Activated CD8-positive, alpha-beta memory T cell treated with anti-CD3 and anti-CD28 coated beads, Interleukin-2, amount 50 U/mL, for 24 hours (primary cell): Measurements from ENCODE around the gene CAMKMT.

ENCODE experiments used
- DNase-seq: peaks from one replicate; pipeline ENCODE4 v3.0.0-alpha.2; 2020; ENCODE audit errors: extremely low read depth

CAMKMT gene

DNA sequence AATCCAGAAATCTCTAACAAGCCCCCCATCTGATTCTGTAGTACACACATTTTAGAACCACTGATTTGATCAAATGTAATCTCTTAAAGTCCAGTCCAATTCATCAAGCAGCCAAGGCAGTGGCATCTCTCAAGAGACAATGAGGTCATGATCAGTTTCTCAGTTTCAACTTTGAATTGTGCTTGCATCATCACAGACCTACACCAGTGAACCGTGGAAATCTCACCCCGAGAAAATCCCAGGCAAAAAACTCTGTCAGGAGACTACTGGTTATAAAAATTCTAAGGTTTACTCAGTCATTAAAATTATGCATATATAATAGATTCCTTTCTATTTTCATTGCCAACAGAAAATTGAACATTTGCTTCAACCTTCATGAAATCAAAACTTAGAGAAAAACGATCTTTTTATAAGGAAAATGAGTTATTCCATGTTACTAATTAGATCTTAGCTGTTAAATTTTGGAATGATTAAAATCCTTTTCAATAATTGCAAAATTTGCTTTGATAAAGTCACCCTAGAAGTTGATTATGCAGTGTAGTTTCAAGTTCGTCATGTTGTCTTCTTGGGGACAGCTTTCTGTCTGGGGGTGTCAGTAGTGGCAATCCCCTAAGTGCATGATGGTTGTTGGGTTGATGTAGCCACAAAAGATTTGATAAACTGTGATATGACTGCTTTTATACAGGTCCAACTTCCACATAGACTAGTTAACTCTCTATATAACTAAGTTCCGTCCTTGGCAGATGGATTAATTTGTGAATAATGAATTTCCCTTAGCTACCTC is 235.0 kb downstream of the CAMKMT start:
- DNase-seq, result no peak

DNA sequence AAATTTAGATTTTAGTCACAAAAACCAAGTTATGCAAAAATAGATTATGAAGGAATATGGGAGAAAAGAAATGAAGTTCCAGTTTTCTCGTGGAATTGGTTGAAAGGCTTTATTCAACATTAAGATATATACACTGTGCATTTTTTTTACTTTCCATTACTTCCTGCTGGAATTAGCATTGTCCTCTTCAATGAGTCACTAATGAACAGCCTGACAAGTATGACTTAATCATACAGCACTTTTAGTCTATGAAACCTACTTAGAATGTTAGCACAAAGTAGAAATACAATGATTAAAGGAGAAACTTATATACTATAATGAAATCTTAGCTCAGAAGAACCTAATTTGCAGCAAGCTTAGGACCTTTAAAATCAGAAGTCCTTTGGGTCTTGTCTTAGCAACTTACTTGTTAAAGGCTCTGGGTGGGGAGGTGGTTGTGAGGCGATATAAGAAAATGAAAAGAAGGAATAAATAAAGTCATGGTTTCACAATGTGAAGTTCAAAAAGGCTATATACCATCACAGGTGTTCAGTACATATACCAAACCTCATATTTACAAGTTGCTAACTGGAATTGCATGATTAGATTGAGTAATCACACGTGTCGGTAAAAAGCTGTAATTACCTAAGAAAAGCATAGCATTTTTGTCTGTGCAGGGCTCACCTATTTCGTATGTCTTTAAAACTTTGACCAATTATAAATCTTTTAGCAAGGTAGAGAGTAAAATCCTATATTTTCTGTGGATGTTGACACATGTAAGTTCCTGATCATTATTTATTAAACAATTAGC is 236.8 kb downstream of the CAMKMT start:
- no peak for DNase-seq

DNA sequence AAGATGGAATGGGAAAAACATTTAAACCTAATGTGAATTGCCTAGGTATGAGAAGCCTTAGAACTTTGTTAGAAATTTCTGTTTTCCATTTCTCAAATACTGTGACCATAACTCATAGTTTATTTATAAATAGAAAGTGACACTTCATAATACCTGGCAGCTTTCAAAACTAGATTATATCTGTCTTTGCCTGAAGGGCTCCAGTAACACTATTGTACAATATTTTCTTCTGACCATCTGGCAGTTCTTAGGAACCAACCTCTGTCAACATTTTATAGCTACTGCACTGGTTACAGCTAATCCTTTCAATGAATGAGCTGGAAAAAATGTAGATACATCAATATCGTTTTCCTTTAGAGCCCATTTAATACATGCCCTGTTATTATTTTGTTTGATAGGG is 237.4 kb downstream of the CAMKMT start:
- DNase-seq, result no peak

DNA sequence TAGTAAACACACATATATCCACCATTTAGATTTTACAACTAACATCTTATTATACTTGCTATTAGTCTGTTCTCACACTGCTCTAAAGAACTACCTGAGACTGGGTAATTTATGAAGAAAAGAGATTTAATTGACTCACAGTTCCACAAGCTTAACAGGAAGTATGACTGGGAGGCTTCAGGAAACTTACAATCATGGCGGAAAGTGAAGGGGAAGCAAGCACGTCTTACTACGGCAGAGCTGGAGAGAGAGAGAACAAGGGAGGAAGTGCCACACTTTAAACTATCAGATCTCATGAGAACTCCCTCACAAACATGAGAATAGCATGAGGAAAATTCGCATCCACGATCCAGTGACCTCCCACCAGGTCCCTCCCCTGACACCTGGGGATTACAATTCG is 240.7 kb downstream of the CAMKMT start:
- DNase-seq, result no peak

DNA sequence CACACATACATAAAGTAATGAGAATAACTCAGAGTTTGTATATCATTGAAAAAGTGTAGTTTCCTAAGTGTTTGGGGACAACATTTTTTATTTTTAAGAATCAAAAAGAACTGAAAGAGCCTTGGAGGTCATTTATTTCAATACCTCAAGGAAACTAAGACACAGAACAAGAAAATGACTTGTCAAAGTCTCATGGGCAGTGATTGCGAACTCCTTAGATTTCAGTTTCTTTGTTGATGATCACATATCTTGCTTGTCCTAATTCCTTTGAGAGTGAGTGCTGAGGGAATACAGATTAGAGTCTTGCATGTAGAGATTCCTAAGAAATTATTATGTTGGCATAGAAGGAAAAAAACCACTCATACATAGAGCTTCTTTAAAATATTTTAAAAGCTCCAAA is 243.8 kb downstream of the CAMKMT start:
- DNase-seq, result no peak

DNA sequence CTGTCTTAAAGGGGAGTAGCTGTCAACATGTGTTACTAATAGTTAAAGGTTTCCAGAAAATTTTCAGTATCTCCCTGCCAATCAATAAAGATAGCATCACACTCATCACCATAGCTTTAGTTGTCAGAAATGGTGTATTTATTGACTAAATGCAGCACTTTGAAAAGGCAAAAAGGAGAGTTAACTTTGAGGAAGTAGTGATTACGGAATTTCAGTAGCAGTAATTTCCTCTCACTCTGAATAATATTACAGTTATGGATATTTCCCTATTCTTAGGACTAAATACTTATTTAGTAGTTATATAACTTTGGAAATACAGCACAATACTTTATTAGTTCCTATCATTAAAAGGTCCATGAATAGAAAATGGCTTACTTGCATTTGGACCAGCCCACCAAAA is 250.5 kb downstream of the CAMKMT start:
- no peak for DNase-seq

DNA sequence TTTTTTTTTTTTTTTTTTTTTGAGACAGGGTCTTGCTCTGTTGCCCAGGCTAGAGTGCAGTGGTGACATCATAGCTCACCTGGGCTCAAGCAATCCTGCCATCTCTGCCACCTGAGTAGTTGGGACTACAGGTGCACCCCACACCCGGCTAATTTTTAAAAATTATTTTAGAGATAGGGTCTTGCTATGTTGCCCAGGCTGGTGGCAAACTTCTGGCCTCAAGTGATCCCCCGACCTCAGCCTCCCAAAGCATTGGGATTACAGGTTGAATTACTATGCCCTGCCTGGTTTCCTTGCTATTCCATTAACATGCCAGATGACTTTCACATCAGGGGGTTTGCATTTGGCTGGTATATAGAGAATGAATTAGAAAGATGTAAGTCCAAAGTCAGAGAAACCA is 253.2 kb downstream of the CAMKMT start:
- no peak for DNase-seq

DNA sequence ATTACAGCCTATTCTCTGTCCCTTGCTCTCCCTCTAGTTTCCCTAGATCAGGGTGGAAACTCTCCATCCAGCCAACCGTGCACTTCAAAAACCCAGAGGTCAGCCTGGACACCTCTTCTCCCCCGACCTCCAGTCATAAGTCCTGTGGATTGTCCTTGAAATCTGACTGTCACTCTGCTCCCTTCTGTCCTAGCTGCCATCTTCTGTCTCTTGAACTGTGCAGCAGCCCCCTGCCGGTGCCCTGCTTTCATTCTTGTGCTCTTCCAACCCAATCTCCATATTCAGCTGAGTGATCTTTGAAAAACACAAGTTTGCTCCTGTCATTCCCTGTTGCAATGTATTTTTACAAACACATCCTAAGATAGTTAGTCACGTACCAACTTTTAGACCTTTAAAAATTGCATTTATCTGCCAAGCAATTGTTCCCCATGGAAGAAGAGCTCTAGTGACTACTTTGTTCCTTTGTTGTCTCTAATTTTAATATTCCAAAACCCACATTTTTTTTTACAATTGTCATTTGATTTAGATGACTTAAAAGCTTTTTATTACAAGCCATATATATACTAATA is 254.3 kb downstream of the CAMKMT start:
- DNase-seq, result no peak

DNA sequence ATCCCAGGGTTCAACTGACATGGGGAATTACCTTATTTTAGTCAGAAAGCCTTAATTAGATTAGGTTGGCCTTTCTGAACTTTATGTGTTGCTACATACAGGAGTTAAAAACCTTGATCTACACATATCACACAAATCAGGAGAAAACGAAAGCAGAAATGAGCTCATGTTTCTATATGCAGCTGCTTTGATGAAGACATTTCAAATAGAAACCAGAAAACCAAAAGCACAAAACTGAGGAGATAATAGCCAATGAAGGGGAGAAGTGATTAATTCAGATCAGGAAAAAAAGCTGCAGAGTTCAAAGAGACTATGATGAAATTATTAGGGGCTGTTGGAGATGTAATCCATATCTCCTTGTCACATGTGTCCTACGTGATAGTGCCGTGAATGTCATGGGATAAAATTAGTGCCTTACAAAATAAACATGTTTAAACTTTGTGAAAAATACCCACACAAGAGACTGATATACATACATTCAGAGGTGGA is 255.0 kb downstream of the CAMKMT start:
- DNase-seq, result no peak

DNA sequence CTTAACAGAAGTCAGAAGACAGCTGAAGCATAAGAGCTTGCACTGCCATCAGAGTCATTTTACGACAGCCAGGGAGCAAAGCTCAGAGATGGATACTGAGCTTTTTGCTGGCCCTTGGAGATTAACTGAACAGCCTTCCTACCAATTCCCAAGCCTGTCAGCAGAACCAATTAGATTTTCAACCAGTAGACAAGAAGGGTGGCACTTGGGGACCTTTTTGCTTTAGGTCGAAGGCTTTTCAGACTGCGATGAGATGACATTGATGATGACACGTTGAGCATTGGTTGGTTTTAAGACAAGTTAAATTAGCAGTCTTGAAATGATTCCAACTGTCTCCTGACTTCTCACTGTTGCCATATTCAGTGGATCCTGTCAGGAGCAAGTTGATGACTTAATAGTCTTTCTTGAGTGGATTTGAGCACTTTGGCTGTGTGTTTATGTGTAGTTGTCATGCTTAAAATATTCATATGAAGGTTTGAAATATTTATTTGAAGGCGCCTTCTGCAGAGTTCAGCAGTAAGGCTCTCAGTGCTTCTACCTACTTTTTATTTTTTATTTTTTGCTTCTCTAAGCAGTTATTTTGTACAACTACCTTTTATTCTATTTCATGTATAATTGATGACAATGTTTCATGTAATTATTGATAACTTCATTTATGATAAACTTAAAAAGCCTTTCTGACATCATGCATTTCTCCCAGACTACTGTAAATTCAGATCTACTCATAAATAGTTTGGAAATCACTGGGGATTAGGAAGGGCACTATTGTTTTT is 256.7 kb downstream of the CAMKMT start:
- DNase-seq, result no peak

DNA sequence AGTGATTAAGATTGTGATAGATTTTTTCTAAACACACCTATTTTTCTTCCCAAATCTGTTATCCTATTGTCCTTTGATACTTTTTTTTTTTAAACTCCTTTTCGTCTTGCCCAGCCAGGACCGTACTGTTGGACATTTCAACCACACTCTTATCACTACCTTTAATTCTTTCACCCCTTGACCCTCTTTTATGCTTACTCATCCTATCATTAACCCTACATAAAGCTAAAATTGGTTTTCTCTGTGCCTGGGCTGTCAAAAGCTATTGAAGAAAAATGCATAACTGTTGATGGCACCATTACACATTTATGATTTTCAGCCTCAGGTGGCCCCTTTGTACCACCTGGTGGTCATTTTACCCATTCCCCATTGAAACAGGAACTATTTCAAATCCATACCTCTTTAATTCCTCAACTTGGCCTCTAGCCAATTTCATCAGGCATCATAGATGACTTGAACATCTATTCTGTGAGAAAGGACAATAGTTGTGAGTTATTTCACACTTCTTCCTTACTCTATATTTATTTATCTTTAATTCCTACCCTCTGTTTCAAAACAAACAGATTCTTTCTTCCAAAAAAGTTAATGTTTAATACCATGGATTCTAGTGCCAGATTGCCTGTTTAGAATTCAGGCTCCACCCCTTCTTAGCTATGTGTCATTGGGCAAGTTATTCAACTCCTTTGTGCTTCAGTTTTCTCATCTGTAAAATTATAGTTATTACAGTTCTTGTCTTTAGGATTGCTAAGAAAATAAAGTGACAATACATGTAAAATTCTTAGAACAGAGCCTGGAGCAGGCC is 258.6 kb downstream of the CAMKMT start:
- DNase-seq, result no peak

DNA sequence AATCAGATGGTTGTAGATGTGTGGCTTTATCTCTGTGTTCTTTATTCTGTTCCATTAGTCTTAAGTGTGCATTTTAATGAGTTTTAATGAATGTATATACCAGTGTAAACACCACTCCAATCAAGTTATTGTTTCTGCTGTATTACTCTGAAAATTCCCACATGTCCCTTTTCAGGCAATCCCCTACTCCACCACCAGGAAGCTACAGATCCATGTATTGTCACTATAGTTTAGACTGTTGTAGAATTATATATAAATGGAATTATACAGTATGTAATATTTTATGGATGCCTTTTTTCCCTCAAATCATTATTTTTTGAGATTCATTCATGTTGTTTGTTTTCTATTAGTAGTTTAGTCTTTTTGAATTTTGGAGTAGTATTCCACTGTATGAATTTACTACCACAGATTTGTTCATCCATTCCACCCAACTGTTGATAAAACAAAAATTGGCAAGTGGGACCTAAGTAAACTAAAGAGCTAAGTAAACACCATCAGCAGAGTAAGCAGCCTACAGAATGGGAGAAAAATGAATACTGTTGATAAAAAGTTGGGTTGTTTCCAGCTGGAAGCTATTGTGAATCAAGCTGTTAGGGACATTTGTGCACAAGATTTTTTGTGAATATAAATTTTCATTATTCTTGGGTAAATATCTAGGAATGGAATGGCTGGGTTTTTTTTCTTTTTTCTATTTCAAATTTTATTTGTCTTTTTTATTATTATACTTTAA is 262.0 kb downstream of the CAMKMT start:
- DNase-seq, result no peak

DNA sequence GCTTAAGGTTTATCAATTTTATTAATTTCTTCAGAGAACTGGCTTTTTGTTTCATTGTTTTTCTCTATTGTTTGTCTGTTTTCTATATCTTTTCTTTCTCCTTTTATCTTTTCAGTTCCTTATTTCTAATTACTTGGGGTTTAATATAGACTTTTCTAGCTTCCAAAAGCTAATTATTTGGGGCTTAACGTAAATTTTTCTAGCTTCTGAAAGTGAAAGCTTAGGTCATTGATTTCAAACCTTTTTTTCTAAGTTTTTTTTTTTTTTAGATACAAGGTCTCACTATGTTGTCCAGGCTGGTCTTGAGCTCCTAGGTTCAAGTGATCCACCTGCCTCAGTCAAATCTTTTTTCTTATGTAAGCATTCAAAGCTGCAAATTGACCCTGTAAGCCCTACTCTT is 266.6 kb downstream of the CAMKMT start:
- no peak for DNase-seq

DNA sequence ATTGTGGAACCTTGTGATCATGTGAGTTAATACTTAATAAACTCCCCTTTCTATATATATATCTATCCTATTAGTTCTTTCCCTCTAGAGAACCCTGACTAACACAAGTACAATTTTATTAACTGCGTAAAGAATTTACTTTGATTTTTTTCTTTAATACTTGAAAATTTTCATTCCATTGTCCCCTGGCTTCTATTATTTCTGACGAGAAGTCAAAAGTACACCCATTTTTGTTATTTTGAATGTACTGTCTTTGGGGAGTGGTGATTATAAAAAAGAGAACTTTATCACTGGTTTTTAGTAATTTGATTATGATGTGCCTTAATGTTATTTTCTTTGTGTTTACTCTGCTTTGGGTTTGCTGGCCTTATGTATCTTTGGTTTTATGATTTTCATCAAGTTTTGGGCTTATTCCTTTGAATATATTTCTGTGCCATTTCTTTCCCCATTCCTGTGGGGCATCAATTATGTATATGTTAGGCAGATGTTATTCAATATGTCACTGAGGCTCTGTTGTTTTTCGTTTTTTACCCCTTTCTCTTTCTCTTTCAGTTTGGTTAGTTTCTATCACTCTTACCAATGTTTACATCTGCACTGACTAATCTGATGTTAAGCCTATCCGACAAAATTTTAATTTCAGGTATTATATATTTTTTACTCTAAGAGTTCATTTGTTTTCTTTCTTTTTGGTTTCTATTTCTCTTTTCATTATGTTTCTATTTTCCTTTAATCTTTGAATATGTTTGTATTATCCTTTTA is 271.4 kb downstream of the CAMKMT start:
- no peak for DNase-seq

DNA sequence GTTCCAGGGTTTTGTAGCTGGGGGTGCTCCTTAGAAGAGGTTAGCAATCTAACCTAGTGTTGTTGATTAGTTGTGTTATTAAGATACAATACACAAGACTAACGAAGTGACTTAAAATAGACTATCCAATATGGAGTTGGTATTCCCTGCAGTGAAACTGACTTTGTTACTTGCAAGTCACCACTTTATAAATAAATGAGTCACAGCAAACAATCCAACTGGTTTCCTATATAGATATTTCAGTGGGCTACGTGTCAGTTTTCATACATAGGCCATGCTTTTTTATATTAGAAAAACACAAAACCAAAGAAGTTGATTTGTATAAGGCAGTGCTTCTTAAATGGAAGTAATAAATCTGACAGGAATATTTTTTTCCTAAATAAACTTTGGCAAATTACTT is 274.0 kb downstream of the CAMKMT start:
- no peak for DNase-seq

DNA sequence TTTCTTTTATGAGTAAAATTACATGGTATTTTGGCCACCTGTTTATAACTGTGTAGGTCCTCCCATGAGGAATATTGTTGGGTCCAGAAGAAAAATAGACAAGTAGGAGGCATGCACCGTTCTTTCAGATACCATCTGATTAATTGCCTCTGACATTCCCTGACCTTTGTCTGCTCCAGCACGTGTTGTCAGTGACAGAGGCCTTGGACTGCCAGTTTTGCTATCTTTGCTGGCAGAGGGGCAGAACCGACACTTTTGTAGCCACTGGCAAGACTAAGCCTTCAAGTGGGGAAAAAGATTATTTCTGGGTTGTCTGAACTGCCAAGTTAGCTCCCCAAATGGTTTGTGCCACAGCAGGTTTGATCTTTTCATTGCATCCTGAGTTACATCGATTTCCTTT is 276.9 kb downstream of the CAMKMT start:
- no peak for DNase-seq

DNA sequence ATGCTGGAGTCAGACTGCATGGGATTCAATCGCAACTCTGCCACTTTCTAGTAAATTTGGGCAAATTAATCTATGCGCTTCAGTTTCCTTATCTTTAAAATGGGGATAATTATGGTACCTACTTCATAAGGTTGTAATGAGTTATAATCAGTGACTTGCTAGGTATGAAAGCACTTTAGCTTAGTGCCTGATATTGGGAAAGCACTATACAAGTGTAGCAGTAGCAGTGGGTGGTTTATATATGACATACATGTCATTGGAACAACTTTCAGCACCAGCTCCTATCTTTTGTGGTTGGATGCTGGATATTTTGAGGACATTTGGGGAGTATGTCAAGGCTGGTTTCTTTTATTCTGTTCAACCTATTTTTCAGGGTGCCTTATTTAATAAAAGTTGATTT is 277.7 kb downstream of the CAMKMT start:
- DNase-seq, result no peak

DNA sequence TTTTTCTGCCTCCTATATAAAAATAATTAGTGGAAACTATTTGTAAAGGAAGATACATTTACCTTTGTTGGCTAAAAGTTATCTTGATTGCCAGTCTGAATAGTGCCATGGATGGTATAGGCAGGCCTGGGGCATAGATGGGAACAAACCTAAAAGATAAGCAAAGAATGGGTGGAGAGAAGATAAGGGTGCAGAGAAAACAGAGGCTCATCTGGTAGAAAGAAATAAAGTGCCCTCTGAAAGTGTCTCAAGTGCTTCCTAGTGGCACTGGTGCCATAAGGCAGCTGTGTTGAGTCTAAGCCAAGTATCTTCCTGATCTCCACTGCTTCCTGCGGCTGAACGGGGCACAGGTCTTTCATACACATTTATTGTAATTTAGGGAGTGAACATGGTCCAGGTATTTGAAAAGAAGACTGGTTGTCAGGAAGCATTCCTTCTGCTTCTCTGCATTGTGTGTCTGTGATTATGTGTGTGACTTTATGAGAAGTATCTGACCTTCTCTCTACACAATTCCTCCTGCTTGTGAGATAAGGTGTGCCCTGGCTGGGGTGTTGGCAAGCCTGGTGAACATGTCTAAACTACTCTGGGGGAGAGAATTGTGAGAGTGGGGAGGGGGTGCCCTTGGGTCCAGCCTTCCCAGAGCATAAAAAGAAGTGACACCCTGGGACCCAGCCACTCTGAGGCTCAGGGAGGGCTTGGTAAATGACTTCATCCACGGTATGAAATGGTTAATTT is 280.5 kb downstream of the CAMKMT start:
- DNase-seq, result no peak

DNA sequence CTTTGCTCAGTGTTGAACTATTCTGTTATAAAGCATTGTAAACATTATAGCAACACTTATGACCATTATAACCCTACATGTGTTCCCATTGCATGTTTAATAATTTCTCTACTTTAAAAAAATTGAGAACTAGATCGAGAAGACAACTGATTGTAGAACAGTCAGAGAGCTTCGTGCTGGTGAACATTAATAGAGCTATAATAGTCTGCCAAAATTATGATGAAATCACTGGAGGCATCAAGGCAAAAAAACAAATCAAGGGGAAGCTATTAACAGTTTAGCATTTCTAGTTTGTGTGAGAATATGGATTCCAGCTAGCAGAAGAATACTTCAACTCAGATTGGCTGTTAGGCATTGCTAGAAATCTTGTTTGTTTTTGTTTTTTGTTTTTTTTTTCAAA is 284.2 kb downstream of the CAMKMT start:
- DNase-seq, result no peak
